ENCODE measurements around the gene FNDC11. TPM values are rescaled to one million over a fixed set of nuclear protein-coding genes. Genes with fewer than 3 reads are reported as not detected.

FNDC11 gene
- total RNA-seq, 2 donors from 2014 or later, result 1.8 to 12.1 TPM

DNA sequence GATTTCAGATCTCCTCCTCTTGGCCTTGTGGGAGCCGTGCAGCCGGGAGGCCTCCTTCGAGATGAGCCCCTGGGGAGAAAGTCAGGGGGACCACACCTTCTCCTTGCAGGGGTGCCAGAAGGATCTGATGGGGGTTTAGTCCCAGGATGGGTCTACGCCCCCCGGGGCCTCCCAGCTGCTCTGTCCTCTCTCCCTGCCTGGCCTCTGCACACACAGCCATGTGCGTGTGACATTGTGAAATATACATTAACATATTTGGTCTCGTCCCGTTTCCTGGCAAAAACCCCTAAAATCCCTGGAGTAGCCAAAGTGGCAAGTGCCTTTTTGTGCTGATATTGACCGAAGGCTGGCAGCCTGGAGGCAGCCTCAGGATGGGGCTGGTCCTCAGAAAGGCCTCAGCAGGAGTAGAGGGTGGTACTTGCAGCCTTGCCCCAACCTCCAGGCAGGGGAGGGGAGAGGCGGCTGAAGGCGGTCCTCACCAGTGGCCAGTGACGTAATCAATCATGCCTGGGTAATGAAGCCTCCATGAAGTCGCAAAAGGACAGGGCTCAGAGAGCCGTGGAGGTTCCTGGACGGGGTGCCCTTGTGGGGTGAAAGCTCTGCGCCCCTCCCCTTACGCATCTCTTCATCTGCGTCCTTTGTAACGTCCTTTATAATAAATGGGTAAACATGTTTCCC, 25.2 kb downstream of the FNDC11 start:
- WGBS, result 69% methylated on average over 19 of the region's 19 CpGs
- Histone ChIP-seq H3K4me1 (replicated peaks) (no peaks in the 10 kb centered on the region), H3K27ac (no peak overlapping the region), H3K9me3 (no peaks in the 10 kb centered on the region), H3K27me3 (replicated peaks; ENCODE audit: insufficient read depth) (no peaks in the 10 kb centered on the region), H3K4me3 (no peak overlapping the region), H3K36me3 (no peaks in the 10 kb centered on the region)
- TF ChIP-seq POLR2AphosphoS5 (IDR thresholded peaks at IDR 0.05) (no peak), POLR2A (IDR thresholded peaks at IDR 0.05) (no peak)
- TF ChIP-seq, protein P1, sequence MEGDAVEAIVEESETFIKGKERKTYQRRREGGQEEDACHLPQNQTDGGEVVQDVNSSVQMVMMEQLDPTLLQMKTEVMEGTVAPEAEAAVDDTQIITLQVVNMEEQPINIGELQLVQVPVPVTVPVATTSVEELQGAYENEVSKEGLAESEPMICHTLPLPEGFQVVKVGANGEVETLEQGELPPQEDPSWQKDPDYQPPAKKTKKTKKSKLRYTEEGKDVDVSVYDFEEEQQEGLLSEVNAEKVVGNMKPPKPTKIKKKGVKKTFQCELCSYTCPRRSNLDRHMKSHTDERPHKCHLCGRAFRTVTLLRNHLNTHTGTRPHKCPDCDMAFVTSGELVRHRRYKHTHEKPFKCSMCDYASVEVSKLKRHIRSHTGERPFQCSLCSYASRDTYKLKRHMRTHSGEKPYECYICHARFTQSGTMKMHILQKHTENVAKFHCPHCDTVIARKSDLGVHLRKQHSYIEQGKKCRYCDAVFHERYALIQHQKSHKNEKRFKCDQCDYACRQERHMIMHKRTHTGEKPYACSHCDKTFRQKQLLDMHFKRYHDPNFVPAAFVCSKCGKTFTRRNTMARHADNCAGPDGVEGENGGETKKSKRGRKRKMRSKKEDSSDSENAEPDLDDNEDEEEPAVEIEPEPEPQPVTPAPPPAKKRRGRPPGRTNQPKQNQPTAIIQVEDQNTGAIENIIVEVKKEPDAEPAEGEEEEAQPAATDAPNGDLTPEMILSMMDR (IDR thresholded peaks at IDR 0.05), result no peak
- DNase-seq (ENCODE audit: low spot score), result no peak
- intact Hi-C loops (cut with DNase I), result no loop called here

DNA sequence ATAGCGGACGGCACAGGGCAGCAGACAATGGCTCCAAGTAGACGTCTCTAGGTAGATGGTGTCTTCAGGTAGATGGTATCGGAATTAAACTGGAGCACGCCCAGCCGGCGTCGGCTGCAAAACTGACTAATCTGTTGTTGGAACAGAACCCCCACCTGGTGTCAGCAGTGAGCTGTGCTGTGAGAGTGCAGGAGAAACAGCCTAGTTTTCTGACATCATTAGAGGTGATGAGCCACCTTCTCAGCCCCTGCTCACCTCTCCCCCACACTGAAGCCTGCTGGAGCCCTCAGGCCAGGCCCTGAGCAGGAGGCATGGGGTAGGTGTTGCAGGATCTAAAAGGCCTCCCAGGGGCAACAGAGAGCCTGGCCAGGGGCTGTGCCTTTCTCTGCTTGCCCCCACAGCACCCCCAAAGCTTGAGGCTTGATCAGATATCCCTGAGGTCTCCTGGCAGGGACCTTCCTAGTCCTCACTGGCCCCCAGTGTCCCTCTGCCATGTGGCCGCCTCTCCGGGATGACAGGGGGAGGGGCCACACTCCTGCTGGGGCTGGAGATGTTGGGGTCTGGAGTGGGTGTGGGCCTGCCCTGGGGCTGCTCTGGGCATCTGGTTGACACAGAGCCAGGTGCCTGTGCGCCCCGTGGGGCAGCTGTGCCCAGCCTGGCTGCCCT, 27.0 kb downstream of the FNDC11 start:
- Histone ChIP-seq H3K27me3 (replicated peaks; ENCODE audit: insufficient read depth) (no peaks in the 10 kb centered on the region), H3K27ac (no peak overlapping the region), H3K9me3 (no peaks in the 10 kb centered on the region), H3K4me1 (replicated peaks) (no peaks in the 10 kb centered on the region), H3K4me3 (no peak overlapping the region), H3K36me3 (no peaks in the 10 kb centered on the region)
- WGBS, result 35% methylated on average over 12 of the region's 12 CpGs
- TF ChIP-seq, protein P1 (IDR thresholded peaks at IDR 0.05), result peak in 2 of 4 experiments; percentile 46 to 66
- no peak for TF ChIP-seq POLR2A (IDR thresholded peaks at IDR 0.05)
- peak; percentile 13 for TF ChIP-seq POLR2AphosphoS5 (IDR thresholded peaks at IDR 0.05)
- intact Hi-C loops (cut with DNase I), result no loop called here
- DNase-seq (ENCODE audit: low spot score), result peak; percentile 40

DNA sequence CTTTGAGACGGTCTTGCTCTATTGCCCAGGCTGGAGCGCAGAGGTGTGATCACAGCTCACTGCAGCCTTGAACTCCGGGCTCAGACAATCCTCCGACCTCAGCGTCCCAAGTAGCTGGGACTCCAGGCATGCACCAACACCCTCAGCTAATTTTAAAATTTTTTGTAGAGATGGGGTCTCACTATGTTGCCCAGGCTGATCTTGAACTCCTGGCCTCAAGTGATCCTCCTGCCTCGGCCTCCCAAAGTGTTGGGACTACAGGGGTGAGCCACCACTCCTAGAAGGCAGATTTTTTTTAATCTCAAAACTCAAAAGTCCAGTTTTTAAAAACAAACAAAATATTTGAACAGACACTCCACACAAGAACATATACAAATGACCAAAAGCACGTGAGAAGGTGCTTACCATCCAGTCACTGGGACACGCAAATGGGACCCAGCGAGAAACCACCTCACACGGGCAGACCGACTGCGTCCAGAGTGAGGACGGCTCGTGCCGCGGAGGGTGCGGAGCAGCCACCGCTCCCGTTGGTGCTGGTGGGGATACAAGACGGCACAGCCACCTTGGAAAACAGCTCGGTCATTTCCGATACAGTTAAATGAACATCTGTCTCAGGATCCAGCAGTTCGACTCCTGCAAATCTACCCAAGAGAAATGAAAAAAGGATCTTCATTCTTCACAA, 28.6 kb downstream of the FNDC11 start:
- TF ChIP-seq, protein P1 (IDR thresholded peaks at IDR 0.05), result no peak
- no peak for TF ChIP-seq POLR2AphosphoS5 (IDR thresholded peaks at IDR 0.05)
- no peak for TF ChIP-seq POLR2A (IDR thresholded peaks at IDR 0.05)
- no peak for DNase-seq (ENCODE audit: low spot score)
- Histone ChIP-seq H3K27me3 (replicated peaks; ENCODE audit: insufficient read depth) (no peaks in the 10 kb centered on the region), H3K4me1 (replicated peaks) (no peaks in the 10 kb centered on the region), H3K27ac (no peak overlapping the region), H3K9me3 (no peaks in the 10 kb centered on the region), H3K4me3 (no peak overlapping the region), H3K36me3 (no peaks in the 10 kb centered on the region)
- intact Hi-C loops (cut with DNase I), result no loop called here
- 87% methylated on average over 23 of the region's 23 CpGs for WGBS

DNA sequence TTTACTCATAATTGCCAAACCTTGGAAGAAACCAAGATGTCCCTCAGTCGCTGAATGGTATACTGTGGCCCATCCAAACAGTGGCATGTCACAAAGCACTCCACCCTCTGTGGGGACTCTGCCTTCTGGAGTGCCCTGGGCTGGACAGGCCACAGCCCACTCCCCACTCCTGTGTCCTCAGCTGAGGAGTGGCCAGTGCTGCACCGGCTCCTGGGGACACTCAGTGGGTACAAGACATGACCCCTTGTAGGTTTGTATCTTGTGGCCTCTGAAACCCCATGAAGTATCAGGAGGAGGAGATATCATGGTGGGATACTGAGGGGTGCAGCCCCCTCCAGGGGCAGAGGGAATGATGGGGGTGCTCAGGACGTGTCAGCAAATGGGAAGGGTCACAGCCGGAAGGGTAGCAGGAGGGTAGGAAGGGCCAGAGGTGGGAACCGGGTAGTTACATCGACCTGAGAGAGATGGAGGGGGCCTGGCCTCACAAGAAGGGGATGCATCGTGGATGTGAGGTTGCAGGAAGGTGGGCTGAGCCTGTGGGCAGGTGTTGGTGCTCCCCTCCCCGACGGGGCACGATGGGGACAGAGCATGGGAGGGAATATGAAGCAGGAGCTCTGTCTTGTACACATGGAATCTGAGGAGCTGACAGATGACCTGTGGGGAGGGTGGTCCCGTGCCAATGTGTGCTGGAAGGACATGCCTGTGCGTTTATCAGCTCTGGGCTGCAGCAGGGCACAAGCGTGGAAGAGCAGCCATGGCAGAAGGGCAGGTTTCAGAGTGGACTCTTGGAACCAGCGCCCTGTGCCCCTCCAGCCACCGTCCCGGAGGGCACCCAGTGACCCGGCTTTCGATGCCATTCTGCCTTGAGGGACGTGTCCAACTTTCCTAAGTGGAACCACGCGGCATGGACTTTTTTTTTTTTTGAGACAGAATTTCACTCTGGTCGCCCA, 31.9 kb downstream of the FNDC11 start:
- Histone ChIP-seq H3K4me3 (no peak overlapping the region), H3K36me3 (no peaks in the 10 kb centered on the region), H3K4me1 (replicated peaks) (no peaks in the 10 kb centered on the region), H3K27ac (no peak overlapping the region), H3K9me3 (no peaks in the 10 kb centered on the region), H3K27me3 (replicated peaks; ENCODE audit: insufficient read depth) (no peaks in the 10 kb centered on the region)
- 70% methylated on average over 22 of the region's 22 CpGs for WGBS
- DNase-seq (ENCODE audit: low spot score), result no peak
- intact Hi-C loops (cut with DNase I), result no loop called here
- TF ChIP-seq POLR2AphosphoS5 (IDR thresholded peaks at IDR 0.05) (no peak), POLR2A (IDR thresholded peaks at IDR 0.05) (no peak)
- TF ChIP-seq, protein P1 (IDR thresholded peaks at IDR 0.05), result no peak

Data from prostate gland (tissue), 2 donors.